Astrocyte of the spinal cord (primary cell): Measurements from ENCODE around the gene RABL2B.
"Not testable (repeated sequence)": the region's sequence is repeated elsewhere in the genome, so short reads cannot be mapped to it uniquely, and the experiment has no call there.

Source experiments
- DNase-seq: peaks from one replicate; pipeline ENCODE4 v3.0.0; 2011; ENCODE audit warnings: low read depth, low spot score
- H3K4me3 ChIP-seq: 2 replicates; pipeline ENCODE4 v1.5.1; 2011; ENCODE audit warnings: low read depth, mild to moderate bottlenecking, low read length, moderate library complexity
- in situ Hi-C: cut with HindIII; loops from 2 replicates; pipeline ENCODE4 v1.10.0; 2017; ENCODE audit warnings: low sequenced_read_pairs
- TF ChIP-seq, protein P1 (sequence below): IDR thresholded peaks from 2 replicates; pipeline ENCODE4 v1.5.1; 2012; ENCODE audit warnings: low read depth, mild to moderate bottlenecking, low read length, inconsistent platforms

The RABL2B gene

DNA sequence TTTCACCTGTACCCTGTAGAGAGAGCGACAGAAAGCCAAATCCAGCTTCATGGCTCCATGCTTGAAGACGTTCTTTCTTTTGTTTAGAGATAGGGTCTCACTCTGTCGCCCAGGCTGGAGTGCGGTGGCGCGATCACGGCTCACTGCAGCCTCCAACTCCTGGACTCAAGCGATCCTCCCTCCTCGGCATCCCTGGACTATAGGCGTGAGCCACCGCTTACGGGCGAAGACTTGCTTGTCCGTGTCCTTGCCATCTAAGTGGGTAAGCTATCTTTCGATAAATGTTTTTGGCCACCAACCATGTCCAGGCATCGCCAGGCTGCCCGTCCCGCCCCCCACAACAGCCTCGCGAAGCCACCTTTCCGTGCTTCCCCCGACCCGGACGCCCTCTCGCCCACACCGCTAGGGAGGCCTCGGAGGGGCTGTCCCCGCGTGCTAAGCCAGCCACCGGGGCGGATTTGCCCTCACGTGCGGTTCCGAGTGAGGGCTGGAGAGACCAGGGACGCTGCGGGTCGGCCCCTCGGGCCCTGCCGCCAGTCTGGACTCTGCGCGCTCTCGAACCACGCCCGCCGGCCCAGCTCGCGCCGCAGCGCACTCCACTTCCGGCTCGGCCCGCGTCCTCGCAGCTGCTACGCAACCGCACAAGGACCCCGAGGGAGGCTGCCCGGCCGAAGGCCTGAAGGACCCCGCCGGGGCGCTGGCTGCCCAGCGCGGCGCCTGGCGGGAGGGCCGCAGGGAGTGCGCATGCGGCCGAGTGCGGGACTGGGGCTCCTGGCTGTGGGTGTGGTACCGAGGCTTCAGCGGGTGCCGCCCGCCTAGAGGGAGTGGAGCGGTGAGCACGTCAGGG, at the start of gene RABL2B:
Gene RABL2B (minus strand): TSS at position 604 of the 847 bp plus-strand sequence. CDS start 1,342 bp downstream, outside the sequence.
- peak; percentile 88 for DNase-seq
- peak within 1 kb of the TSS; percentile 50 for H3K4me3 ChIP-seq
- in situ Hi-C loops = not testable (repeated sequence)

DNA sequence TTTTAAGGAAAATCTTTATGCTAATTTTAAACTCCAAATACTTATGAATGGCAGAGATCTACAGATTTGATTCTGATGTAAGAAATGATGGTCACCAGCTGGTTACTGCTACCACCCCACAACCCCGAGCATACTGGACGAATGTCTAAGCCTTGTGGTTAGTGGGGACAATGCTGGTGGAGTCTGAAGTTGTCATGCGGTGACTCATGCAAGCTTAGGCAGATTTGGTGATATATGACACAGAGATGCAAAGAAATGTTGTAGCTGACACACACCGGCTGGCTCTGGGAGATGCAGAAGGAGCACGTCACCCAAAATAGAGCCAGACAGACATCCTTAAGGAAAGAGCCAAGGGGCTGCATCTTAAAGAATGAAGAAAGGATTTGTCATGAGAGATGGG, 3.5 kb upstream of the RABL2B start:
- H3K4me3 ChIP-seq, DNase-seq, in situ Hi-C loops: not testable (repeated sequence)

DNA sequence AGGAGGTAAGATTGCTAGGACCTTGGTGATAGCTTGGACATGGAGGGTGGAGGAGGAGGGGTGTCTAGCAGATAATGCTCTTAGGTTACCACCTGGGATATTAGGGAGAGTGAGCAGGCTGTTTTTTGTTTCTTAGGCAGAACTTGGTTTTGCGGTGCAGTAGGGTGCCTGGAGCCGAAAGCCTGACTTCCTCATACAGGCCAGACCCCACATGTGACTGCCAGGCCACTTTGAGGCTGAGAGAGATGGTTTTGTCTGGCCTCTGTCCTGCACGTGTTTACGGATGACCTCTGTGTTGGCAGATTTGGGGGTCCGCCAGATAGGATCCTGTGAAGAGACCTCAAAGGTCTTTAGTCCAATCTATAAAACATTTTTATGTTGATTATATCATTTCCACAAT, 1.9 kb upstream of the RABL2B start:
- DNase-seq, H3K4me3 ChIP-seq, in situ Hi-C loops: not testable (repeated sequence)

DNA sequence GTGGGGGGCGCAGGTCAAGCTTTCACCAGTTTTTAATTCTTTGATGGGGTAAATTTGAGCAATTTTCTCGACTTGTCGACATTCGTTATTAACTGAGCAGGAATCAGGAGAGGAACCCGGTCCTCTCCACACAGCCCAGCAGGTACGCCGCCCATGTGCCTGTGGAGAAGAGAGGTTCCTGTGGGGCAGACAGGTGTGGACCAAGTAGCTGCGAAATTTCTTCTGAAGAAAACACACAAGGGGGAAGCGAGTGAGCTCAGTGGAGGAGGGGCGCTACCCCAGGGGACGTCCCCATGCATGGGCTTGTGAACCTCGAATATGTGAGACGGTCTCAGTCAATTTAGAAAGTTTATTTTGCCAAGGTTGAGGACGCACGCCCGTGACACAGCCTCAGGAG, 442 bp upstream of the RABL2B start:
- in situ Hi-C loops, DNase-seq: not testable (repeated sequence)
- peak overlapping the region; percentile 46 for H3K4me3 ChIP-seq

DNA sequence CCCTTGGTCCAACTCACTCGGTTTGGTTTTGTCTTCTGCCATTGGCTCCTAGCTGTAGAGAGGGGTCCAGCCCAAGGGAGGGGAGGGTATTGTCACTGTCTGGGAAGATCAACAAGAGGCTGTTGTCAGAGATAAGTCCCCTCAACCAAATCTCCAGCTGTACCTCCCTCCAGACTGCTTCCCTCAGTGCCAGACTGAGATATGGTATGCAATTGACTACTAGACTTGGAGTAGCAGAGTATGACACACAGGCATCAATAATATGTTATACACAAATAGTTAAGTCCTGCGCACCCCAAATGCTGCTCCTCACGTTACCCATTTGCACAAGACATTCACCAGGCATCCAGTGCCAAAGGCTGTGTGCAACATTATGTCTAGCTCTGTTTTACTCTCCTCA, 1.2 kb downstream of the RABL2B start:
- in situ Hi-C loops, DNase-seq, H3K4me3 ChIP-seq: not testable (repeated sequence)

DNA sequence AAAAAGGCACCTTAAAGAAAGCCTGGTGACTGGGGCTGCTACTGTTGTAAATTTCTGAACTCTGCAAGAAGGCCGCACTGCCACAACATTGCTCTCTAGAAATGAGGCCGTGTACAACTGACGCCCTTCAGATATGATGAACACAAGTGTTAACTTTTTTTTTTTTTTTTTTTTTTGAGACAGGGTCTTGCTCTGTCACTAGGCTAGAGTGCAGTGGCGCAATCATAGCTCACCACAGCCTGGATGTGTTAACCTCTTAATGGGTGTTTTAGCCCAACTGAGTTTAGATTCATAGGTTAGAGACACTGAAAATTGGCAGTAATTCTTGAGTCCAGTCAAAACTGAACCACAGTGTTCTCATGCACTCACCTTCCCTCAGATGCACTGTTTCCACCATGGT, 3.2 kb downstream of the RABL2B start:
- H3K4me3 ChIP-seq, DNase-seq, in situ Hi-C loops: not testable (repeated sequence)

DNA sequence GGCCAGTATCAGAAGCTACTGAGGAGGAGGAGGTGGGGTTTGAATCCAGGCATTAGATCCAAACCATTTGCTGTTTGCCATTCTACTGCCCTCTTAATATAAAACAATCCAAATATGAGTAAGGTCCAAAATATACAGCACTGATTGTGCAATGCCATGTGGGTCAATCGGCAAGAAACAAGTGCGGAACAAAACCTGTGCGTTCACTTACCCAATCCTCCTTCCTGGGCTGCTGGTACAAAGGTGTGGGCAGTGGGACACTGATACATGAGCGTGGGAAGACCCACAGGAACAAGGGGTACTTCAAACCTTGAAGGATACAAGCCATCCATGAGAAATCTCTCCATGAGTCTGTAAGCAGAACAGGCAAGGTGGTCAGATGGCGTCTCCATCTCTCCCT, 5.8 kb downstream of the RABL2B start:
- DNase-seq, H3K4me3 ChIP-seq, in situ Hi-C loops: not testable (repeated sequence)

DNA sequence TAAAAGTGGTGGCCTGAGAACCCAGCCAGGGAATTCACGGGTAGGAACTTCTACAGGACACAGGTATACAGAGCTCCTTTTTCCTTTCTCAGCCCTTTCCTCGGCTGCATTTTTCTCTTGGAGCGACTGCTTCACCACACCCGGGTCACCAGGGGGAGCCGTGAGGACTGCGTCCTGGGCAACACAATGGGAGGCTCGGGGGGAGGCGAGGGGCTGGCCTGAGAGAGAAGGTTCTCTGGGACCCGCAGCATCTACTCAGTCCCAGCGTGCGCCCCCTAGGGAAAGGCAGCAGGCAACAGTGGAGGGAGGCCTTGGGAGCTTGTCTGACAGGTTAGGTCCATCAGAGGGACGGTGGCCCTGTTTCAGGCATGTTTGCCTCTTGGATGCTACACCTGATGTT, 8.3 kb downstream of the RABL2B start:
- peak; percentile 40 for DNase-seq
- TF ChIP-seq, protein P1, sequence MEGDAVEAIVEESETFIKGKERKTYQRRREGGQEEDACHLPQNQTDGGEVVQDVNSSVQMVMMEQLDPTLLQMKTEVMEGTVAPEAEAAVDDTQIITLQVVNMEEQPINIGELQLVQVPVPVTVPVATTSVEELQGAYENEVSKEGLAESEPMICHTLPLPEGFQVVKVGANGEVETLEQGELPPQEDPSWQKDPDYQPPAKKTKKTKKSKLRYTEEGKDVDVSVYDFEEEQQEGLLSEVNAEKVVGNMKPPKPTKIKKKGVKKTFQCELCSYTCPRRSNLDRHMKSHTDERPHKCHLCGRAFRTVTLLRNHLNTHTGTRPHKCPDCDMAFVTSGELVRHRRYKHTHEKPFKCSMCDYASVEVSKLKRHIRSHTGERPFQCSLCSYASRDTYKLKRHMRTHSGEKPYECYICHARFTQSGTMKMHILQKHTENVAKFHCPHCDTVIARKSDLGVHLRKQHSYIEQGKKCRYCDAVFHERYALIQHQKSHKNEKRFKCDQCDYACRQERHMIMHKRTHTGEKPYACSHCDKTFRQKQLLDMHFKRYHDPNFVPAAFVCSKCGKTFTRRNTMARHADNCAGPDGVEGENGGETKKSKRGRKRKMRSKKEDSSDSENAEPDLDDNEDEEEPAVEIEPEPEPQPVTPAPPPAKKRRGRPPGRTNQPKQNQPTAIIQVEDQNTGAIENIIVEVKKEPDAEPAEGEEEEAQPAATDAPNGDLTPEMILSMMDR = peak; percentile 65
- in situ Hi-C loops, H3K4me3 ChIP-seq: not testable (repeated sequence)

DNA sequence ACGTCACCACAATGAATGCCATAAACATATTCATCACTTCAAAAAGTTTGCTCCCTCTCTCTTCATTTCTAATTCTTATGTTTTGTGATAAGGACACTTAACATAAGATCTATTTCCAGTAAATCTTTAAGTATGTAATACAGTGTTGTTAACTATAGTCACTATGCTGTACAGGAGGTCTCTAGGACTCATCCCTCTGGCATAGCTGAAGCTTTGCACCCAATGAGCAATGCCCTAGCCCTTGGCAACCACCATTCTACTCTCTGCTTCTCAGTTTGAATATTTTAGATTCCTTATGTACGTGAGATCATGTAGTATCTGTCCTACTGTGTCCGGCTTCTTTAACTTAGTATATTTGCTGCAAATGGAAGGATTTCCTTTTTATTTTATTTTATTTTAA, 19.1 kb downstream of the RABL2B start:
- in situ Hi-C loops, H3K4me3 ChIP-seq, DNase-seq: not testable (repeated sequence)

DNA sequence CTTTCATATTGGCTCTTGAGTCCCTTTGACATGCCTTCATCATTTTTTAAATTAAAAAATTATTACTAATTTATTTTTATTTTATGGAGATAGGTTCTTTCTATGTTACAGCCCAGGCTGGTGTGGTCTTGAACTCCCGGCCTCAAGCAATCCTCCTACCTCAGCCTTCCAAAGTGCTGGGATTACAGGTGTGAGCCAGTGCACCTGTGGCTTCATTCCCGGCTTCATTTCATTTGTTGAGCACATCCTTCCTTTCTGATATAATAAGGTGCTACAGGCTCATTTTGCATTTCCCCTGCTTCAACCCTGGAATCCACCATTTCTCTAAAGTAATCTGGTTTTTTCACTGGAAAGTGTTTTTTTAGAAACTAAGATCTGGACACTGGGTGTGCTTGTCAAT, 21.6 kb downstream of the RABL2B start:
- in situ Hi-C loops, H3K4me3 ChIP-seq, DNase-seq: not testable (repeated sequence)

DNA sequence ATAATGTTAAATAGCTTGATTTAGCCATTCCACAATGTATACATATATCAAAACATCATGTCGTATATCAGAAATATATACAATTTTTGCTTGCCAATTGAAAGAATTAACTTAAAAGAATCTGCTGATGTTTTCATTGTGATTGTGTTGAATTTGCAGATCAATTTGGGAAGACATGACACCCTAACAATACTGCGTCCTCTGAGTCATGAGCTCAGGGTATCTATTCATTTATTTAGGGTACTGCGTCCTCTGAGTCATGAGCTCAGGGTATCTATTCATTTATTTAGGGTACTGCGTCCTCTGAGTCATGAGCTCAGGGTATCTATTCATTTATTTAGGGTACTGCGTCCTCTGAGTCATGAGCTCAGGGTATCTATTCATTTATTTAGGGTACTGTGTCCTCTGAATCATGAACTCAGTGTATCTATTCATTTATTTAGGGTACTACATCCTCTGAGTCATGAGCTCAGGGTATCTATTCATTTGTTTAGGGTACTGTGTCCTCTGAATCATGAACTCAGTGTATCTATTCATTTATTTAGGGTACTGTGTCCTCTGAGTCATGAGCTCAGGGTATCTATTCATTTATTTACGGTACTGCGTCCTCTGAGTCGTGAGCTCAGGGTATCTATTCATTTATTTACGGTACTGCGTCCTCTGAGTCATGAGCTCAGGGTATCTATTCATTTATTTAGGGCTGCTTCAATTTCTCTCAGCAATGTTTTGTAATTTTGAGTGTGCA, 23.7 kb downstream of the RABL2B start:
- in situ Hi-C loops, H3K4me3 ChIP-seq: not testable (repeated sequence)
- DNase-seq = peak; percentile 54

DNA sequence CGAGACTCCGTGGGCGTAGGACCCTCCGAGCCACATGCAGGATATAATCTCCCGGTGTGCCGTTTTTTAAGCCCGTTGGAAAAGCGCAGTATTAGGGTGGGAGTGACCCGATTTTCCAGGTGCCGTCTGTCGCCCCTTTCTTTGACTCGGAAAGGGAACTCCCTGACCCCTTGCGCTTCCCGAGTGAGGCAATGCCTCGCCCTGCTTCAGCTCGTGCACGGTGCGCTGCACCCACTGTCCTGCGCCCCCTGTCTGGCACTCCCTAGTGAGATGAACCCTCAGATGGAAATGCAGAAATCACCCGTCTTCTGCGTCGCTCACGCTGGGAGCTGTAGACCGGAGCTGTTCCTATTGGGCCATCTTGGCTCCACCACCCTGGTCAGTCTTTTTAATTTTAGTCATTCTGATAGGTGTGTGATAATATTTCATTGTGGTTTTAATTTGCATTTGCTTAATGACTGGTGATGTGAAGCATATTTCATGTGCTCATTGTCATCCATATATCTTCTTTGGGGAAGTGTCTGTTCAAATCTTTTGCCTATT, 26.4 kb downstream of the RABL2B start:
- peak overlapping the region; percentile 52 for H3K4me3 ChIP-seq
- TF ChIP-seq, protein P1 = peak; percentile 27
- DNase-seq = peak; percentile 1
- in situ Hi-C loops = not testable (repeated sequence)

DNA sequence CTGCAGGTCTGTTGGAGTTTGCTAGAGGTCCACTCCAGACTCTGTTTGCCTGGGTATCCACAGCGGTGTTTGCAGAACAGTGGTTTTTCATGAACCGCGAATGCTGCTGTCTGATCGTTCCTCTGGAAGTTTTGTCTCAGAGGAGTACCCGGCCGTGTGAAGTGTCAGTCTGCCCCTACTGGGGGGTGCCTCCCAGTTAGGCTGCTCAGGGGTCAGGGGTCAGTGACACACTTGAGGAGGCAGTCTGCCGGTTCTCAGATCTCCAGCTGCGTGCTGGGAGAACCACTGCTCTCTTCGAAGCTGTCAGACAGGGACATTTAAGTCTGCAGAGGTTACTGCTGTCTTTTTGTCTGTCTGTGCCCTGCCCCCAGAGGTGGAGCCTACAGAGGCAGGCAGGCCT, 27.0 kb downstream of the RABL2B start:
- in situ Hi-C loops, H3K4me3 ChIP-seq, DNase-seq: not testable (repeated sequence)

DNA sequence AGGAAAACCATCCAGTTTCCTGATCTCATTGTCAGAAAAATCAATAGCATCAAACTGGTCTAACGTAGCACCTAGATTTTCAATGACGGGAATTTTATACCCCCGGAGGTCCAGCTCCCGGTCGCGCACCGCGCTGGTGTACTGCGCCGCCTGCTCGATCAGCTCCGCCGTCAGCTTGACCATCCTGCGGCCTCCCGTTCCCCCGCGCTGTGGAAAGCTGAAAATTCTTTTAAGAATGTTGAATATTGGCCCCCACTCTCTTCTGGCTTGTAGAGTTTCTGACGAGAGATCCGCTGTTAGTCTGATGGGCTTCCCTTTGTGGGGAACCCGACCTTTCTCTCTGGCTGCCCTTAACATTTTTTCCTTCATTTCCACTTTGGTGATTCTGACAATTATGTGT, 28.2 kb downstream of the RABL2B start:
- in situ Hi-C loops, H3K4me3 ChIP-seq, DNase-seq: not testable (repeated sequence)
